H1 (cell line): ENCODE data around the gene BCO1. TPM values are rescaled to one million over a fixed set of nuclear protein-coding genes. Genes with fewer than 3 reads are reported as not detected.

Source experiments
- CTCF ChIA-PET: fragments of 300-600 bp; sonication (Branson Sonifier 250); formaldehyde crosslinking; loops from one replicate; lab custom pipeline; 2021; ENCODE audit not compliant: partially characterized antibody; lab: Charles Lee
- POLR2A ChIA-PET: fragments of 300-600 bp; sonication (Branson Sonifier 250); formaldehyde crosslinking; loops from one replicate; lab custom pipeline; 2021; ENCODE audit warnings: inconsistent platforms; ENCODE audit not compliant: partially characterized antibody; lab: Charles Lee
- DNase-seq, 2 experiments: peaks; one replicate each; pipeline versions ENCODE4 v3.0.0 to v3.0.0-alpha.2; 2010 to 2022; ENCODE audit warnings: low spot score in 2 of 2, low read depth in 1 of 2, mixed read lengths in 1 of 2
- FAIRE-seq: peaks from 2 replicates; lab custom pipeline; 2011; peaks lifted over from hg19 to GRCh38; lab: Jason Lieb, UNC
- H2AFZ ChIP-seq: 2 replicates; pipeline ENCODE4 v1.8.1; 2012; ENCODE audit warnings: low read length, inconsistent platforms
- H2AK5ac ChIP-seq: 2 replicates; pipeline ENCODE4 v1.6.1; 2013; ENCODE audit warnings: low read depth, low read length
- H2BK120ac ChIP-seq: replicated peaks from 2 replicates; pipeline ENCODE3; 2013; ENCODE audit warnings: low read depth, low read length, inconsistent platforms
- H2BK12ac ChIP-seq: 2 replicates; pipeline ENCODE4 v1.6.1; 2013; ENCODE audit warnings: low read depth, low read length
- H2BK15ac ChIP-seq: 2 replicates; pipeline ENCODE4 v1.6.1; 2013; ENCODE audit warnings: low read length
- H2BK20ac ChIP-seq: 2 replicates; pipeline ENCODE4 v1.6.1; 2013; ENCODE audit warnings: low read length
- H2BK5ac ChIP-seq: 2 replicates; pipeline ENCODE4 v1.6.1; 2013; ENCODE audit warnings: low read depth, low read length
- H3K14ac ChIP-seq: 2 replicates; pipeline ENCODE4 v1.6.1; 2013; ENCODE audit warnings: inconsistent platforms; ENCODE audit not compliant: insufficient read length
- H3K18ac ChIP-seq: 2 replicates; pipeline ENCODE4 v1.6.1; 2013; ENCODE audit warnings: low read length; ENCODE audit errors: extremely low read depth
- H3K23ac ChIP-seq: 2 replicates; pipeline ENCODE4 v1.6.1; 2013; ENCODE audit warnings: inconsistent platforms; ENCODE audit not compliant: insufficient read length
- H3K23me2 ChIP-seq: 2 replicates; pipeline ENCODE4 v1.6.1; 2013; ENCODE audit warnings: low read depth, low read length
- H3K27ac ChIP-seq: 2 replicates; pipeline ENCODE4 v1.6.1; 2011; ENCODE audit warnings: low read depth, low read length, inconsistent platforms
- H3K27me3 ChIP-seq, 4 experiments: replicated peaks in 1 of 4; 1 replicate in 1 of 4; 2 replicates in 3 of 4; pipeline versions ENCODE4 v1.6.1 to v1.8.1; 2011 to 2013; ENCODE audit warnings: low read length in 3 of 4, mild to moderate bottlenecking in 3 of 4, inconsistent platforms in 2 of 4, mixed read lengths in 2 of 4, moderate library complexity in 1 of 4; ENCODE audit not compliant: control insufficient read depth in 3 of 4, insufficient read depth in 3 of 4; ENCODE audit errors: extremely low read depth in 1 of 4
- H3K36me3 ChIP-seq, 4 experiments: 2 replicates each; pipeline versions ENCODE4 v1.6.1 to v1.8.1; 2011 to 2013; ENCODE audit warnings: mild to moderate bottlenecking in 4 of 4, low read length in 3 of 4, moderate library complexity in 2 of 4, control low read depth in 1 of 4, inconsistent platforms in 1 of 4; ENCODE audit not compliant: insufficient read depth in 4 of 4, control insufficient read depth in 2 of 4
- H3K4ac ChIP-seq: replicated peaks from 2 replicates; pipeline ENCODE3; 2013; ENCODE audit warnings: low read length, low read depth, mixed read lengths, inconsistent platforms; ENCODE audit not compliant: insufficient read length
- H3K4me1 ChIP-seq, 4 experiments: replicated peaks in 1 of 4; 1 replicate in 1 of 4; 2 replicates in 3 of 4; pipeline versions ENCODE4 v1.6.1 to v1.8.1; 2011 to 2013; ENCODE audit warnings: low read length in 3 of 4, inconsistent platforms in 2 of 4, mixed read lengths in 1 of 4; ENCODE audit not compliant: insufficient read depth in 4 of 4, control insufficient read depth in 3 of 4
- H3K4me2 ChIP-seq, 2 experiments: 2 replicates each; pipeline versions ENCODE4 v1.6.1 to v1.8.1; 2011 to 2013; ENCODE audit warnings: low read depth in 2 of 2, low read length in 2 of 2, control low read depth in 1 of 2, inconsistent platforms in 1 of 2, mild to moderate bottlenecking in 1 of 2; ENCODE audit not compliant: insufficient read depth in 1 of 2
- H3K4me3 ChIP-seq, 4 experiments: fragments of 200-600, 300-600 bp in 1 of 4; sonication (generic), shearing (Covaris generic), sonication (Bioruptor Twin) in 1 of 4; 2 replicates each; pipeline versions ENCODE4 v1.5.1 to v1.8.1; 2011 to 2016; ENCODE audit warnings: low read length in 4 of 4, low read depth in 3 of 4, control low read depth in 2 of 4, inconsistent platforms in 2 of 4, mild to moderate bottlenecking in 2 of 4, mixed read lengths in 1 of 4, moderate library complexity in 1 of 4; ENCODE audit not compliant: insufficient read depth in 2 of 4; ENCODE audit errors: extremely low read depth in 1 of 4
- H3K56ac ChIP-seq: replicated peaks from 2 replicates; pipeline ENCODE3; 2013; ENCODE audit warnings: low read depth, mild to moderate bottlenecking, mixed read lengths, low read length, inconsistent platforms; ENCODE audit not compliant: insufficient read length
- H3K79me1 ChIP-seq: 2 replicates; pipeline ENCODE4 v1.6.1; 2013; ENCODE audit warnings: low read depth, low read length, control low read depth
- H3K79me2 ChIP-seq, 2 experiments: 2 replicates each; pipeline versions ENCODE4 v1.6.1 to v1.8.1; 2012 to 2013; ENCODE audit warnings: low read length in 2 of 2, mild to moderate bottlenecking in 2 of 2, inconsistent platforms in 1 of 2; ENCODE audit not compliant: insufficient read depth in 2 of 2, control insufficient read depth in 1 of 2
- H3K9ac ChIP-seq, 4 experiments: replicated peaks in 1 of 4; 1 replicate in 1 of 4; 2 replicates in 3 of 4; pipeline versions ENCODE4 v1.6.1 to v1.8.1; 2011 to 2013; ENCODE audit warnings: low read depth in 3 of 4, low read length in 3 of 4, control low read depth in 2 of 4, mild to moderate bottlenecking in 2 of 4, moderate library complexity in 2 of 4, inconsistent platforms in 1 of 4; ENCODE audit errors: extremely low read depth in 1 of 4
- H3K9me3 ChIP-seq, 2 experiments: 2 replicates each; pipeline versions ENCODE4 v1.6.1 to v1.8.1; 2012 to 2013; ENCODE audit warnings: mild to moderate bottlenecking in 2 of 2, moderate library complexity in 2 of 2, control low read depth in 1 of 2, inconsistent platforms in 1 of 2, low read depth in 1 of 2, low read length in 1 of 2, mixed read lengths in 1 of 2; ENCODE audit not compliant: insufficient read depth in 2 of 2
- H4K20me1 ChIP-seq, 2 experiments: replicated peaks in 1 of 2; 2 replicates each; pipeline versions ENCODE3 to v1.8.1; 2011 to 2013; ENCODE audit warnings: inconsistent platforms in 2 of 2, low read length in 2 of 2, mild to moderate bottlenecking in 1 of 2; ENCODE audit not compliant: insufficient read depth in 2 of 2, control insufficient read depth in 1 of 2
- H4K5ac ChIP-seq: 2 replicates; pipeline ENCODE4 v1.6.1; 2013; ENCODE audit warnings: low read length, low read depth, mixed read lengths, inconsistent platforms; ENCODE audit not compliant: insufficient read length
- H4K8ac ChIP-seq: 2 replicates; pipeline ENCODE4 v1.8.0; 2013; ENCODE audit warnings: mild to moderate bottlenecking, moderate library complexity, low read length, inconsistent platforms; ENCODE audit not compliant: insufficient read depth; ENCODE audit errors: extremely low read depth
- H4K91ac ChIP-seq: replicated peaks from 2 replicates; pipeline ENCODE3; 2013; ENCODE audit warnings: low read length, mixed read lengths, inconsistent platforms; ENCODE audit not compliant: insufficient read length
- ASH2L ChIP-seq: fragments of 200-600, 300-600 bp; sonication (generic); IDR thresholded peaks from one replicate; pipeline ENCODE4 v1.7.1; 2017; ENCODE audit warnings: low read length
- ATF3 ChIP-seq: IDR thresholded peaks from 2 replicates; pipeline ENCODE4 v1.6.1; 2011; ENCODE audit warnings: low read depth, mild to moderate bottlenecking, low read length; ENCODE audit not compliant: insufficient read depth
- CHD2 ChIP-seq: IDR thresholded peaks from 2 replicates; pipeline ENCODE4 v1.6.1; 2012; ENCODE audit warnings: low read length, improper control_type of control experiment
- E2F6 ChIP-seq: IDR thresholded peaks from 2 replicates; pipeline ENCODE4 v1.6.1; 2012; ENCODE audit warnings: inconsistent platforms
- HDAC6 ChIP-seq: IDR thresholded peaks from one replicate; pipeline ENCODE4 v1.7.1; 2012; ENCODE audit warnings: low read depth, mild to moderate bottlenecking, inconsistent platforms, low read length, moderate library complexity
- KDM1A ChIP-seq: fragments of 200-600, 300-600 bp; sonication (generic); IDR thresholded peaks from 2 replicates; pipeline ENCODE4 v1.7.1; 2016; ENCODE audit warnings: mild to moderate bottlenecking, low read length, borderline replicate concordance
- PHF8 ChIP-seq: fragments of 200-600 bp; sonication (generic); conservative IDR thresholded peaks from 2 replicates; pipeline ENCODE4 v1.7.1; 2012; ENCODE audit warnings: low read depth, mild to moderate bottlenecking, inconsistent platforms, low read length, moderate library complexity
- RBBP5 ChIP-seq: IDR thresholded peaks from 2 replicates; pipeline ENCODE4 v1.7.1; 2012; ENCODE audit warnings: low read depth, mild to moderate bottlenecking, inconsistent platforms, low read length, moderate library complexity, borderline replicate concordance
- SUZ12 ChIP-seq: fragments of 200-600 bp; sonication (generic); IDR thresholded peaks from 2 replicates; pipeline ENCODE4 v1.6.1; 2012; ENCODE audit warnings: mild to moderate bottlenecking, inconsistent platforms, low read length, moderate library complexity, mixed read lengths
- TCF12 ChIP-seq: IDR thresholded peaks from 2 replicates; pipeline ENCODE4 v1.6.1; 2011; ENCODE audit warnings: low read depth, mild to moderate bottlenecking, low read length
- USF2 ChIP-seq: IDR thresholded peaks from 2 replicates; pipeline ENCODE4 v1.6.1; 2011; ENCODE audit warnings: low read length, improper control_type of control experiment
- WGBS, 2 experiments: shearing (Covaris generic) in 1 of 2; methylation state at CpG; one replicate each; pipeline versions ENCODE4 v1.1.6 to v1.1.7; 2013 to 2015; ENCODE audit warnings: low lambda C conversion rate in 2 of 2, mixed read lengths in 2 of 2, inconsistent platforms in 1 of 2, low coverage in 1 of 2, missing lambda C conversion rate in 1 of 2; ENCODE audit not compliant: insufficient replicate concordance in 2 of 2, insufficient coverage in 1 of 2, insufficient read length in 1 of 2; ENCODE audit errors: extremely low coverage in 1 of 2, missing lambda C conversion rate in 1 of 2; 5-methylcytosine and 5-hydroxymethylcytosine counted together
- polyA plus RNA-seq, 7 experiments: library from polyadenylated mRNA; depleted of rRNA in 3 of 7; stranded (reverse) in 5 of 7; unstranded in 2 of 7; fragments of >200 nt in 5 of 7; fragments of 200-250 nt in 2 of 7; gene quantifications; 1 replicate in 5 of 7; 2 replicates in 1 of 7; 4 replicates in 1 of 7; pipeline versions ENCODE4 v1.2.1 to v1.2.3, GENCODE V29; 2011 to 2013; ENCODE audit warnings: missing spikeins in 2 of 7, mixed read lengths in 2 of 7
- total RNA-seq: library from RNA; stranded (reverse); fragmentation: NEBNext Ultra II Directional; extraction: Animal tissue kit (Norgen Biotek cat#: 25700); gene quantifications from 2 replicates; pipeline ENCODE4 v1.2.1, GENCODE V29; 2021

Gene BCO1
- total and polyA plus RNA-seq, 2 of the 8 experiments (the other 6 are each of a cell fraction or from before 2014, with no cell fraction given), result 0.21 TPM; not detected in 1

- H4K91ac ChIP-seq, result no peak overlapping the region
- H3K9me3 ChIP-seq, result no peaks in the 10 kb centered on the region
- WGBS, 2 experiments, result 82% methylated on average over 5 of the region's 5 CpGs; no CpG with 5 or more reads in 1 of the 2 experiments
- H3K4ac ChIP-seq, result no peak overlapping the region
- no peak overlapping the region for H2BK120ac ChIP-seq
- H4K5ac ChIP-seq, result no peak overlapping the region
- no peak overlapping the region for H3K56ac ChIP-seq
- H2BK20ac ChIP-seq, result no peak overlapping the region
- no peak overlapping the region for H2BK5ac ChIP-seq
- no peak overlapping the region for H2AK5ac ChIP-seq
- no peak overlapping the region for H3K14ac ChIP-seq
- no peak overlapping the region for H3K9ac ChIP-seq
- H3K23me2 ChIP-seq, result no peaks in the 10 kb centered on the region
- H3K18ac ChIP-seq, result no peak overlapping the region
- FAIRE-seq, result no peak
- no peak overlapping the region for H3K27ac ChIP-seq
- H2BK12ac ChIP-seq, result no peak overlapping the region
- no peak overlapping the region for H3K23ac ChIP-seq
- H3K4me2 ChIP-seq, result no peak overlapping the region
- no peak overlapping the region for H3K4me3 ChIP-seq
- no peaks in the 10 kb centered on the region for H3K36me3 ChIP-seq
- no peaks in the 10 kb centered on the region for H3K79me2 ChIP-seq
- H2BK15ac ChIP-seq, result no peak overlapping the region
- ChIA-PET POLR2A (no interaction called here), CTCF (interaction anchor here (1.5 kb wide), 1 partner anchor 9 kb away, joined by 5 read pairs; no protein-coding TSS in a partner anchor)
- no peak overlapping the region for H2AFZ ChIP-seq
- DNase-seq, result no peak
- no peaks in the 10 kb centered on the region for H4K20me1 ChIP-seq
- H3K27me3 ChIP-seq, result no peaks in the 10 kb centered on the region
- H4K8ac ChIP-seq, result no peak overlapping the region
- H3K79me1 ChIP-seq, result no peaks in the 10 kb centered on the region
- H3K4me1 ChIP-seq, result no peaks in the 10 kb centered on the region
- TF ChIP-seq TCF12 (no peak), HDAC6 (no peak), ATF3 (no peak), KDM1A (no peak), E2F6 (no peak), RBBP5 (no peak), CHD2 (no peak), USF2 (no peak), PHF8 (no peak), ASH2L (no peak), SUZ12 (no peak)
These were observed 16.5 kb downstream of the BCO1 start for GRCh38 chr16:81254922-81255526.
